Parathyroid adenoma (tissue), 2 donors: ENCODE data around the gene RPS19BP1.

ENCODE experiments used
- H2AFZ ChIP-seq: fragments of 300-600 bp; sonication (generic); one replicate; pipeline ENCODE4 v1.7.0; 2017; ENCODE audit warnings: antibody characterized with exemption, mild to moderate bottlenecking
- H3K27ac ChIP-seq: fragments of 300-600 bp; sonication (generic); one replicate; pipeline ENCODE4 v1.7.0; 2017
- H3K27me3 ChIP-seq: fragments of 300-600 bp; sonication (generic); one replicate; pipeline ENCODE4 v1.7.0; 2017; ENCODE audit warnings: low read length; ENCODE audit not compliant: control insufficient read depth, insufficient read depth
- H3K36me3 ChIP-seq: fragments of 300-600 bp; sonication (generic); one replicate; pipeline ENCODE4 v1.7.0; 2017; ENCODE audit warnings: low read length; ENCODE audit not compliant: control insufficient read depth, insufficient read depth
- H3K4me1 ChIP-seq: fragments of 300-600 bp; sonication (generic); one replicate; pipeline ENCODE4 v1.7.0; 2017; ENCODE audit warnings: control low read depth
- H3K4me2 ChIP-seq: fragments of 300-600 bp; sonication (generic); one replicate; pipeline ENCODE4 v1.7.0; 2017; ENCODE audit warnings: low read length
- H3K4me3 ChIP-seq: fragments of 300-600 bp; sonication (generic); one replicate; pipeline ENCODE4 v1.7.0; 2017; ENCODE audit warnings: low read depth, low read length
- H3K79me2 ChIP-seq: fragments of 300-600 bp; sonication (generic); one replicate; pipeline ENCODE4 v1.7.0; 2017; ENCODE audit warnings: control low read depth
- H3K9ac ChIP-seq: fragments of 300-600 bp; sonication (generic); one replicate; pipeline ENCODE4 v1.7.0; 2017; ENCODE audit warnings: mild to moderate bottlenecking
- H3K9me3 ChIP-seq: fragments of 300-600 bp; sonication (generic); one replicate; pipeline ENCODE4 v1.7.0; 2017; ENCODE audit warnings: low read length; ENCODE audit not compliant: control insufficient read depth
- CTCF ChIP-seq: fragments of 300-600 bp; sonication (generic); IDR thresholded peaks from one replicate; pipeline ENCODE4 v1.7.0; 2017; ENCODE audit warnings: antibody characterized with exemption, mild to moderate bottlenecking
- donor health status: primary hyperparathyroidism.

Gene RPS19BP1

GRCh38 chr22:39567135-39567946 is 34.8 kb upstream of the RPS19BP1 start:
- Histone ChIP-seq H3K79me2 (no peaks in the 10 kb centered on the region), H3K9ac (no peak overlapping the region), H3K27me3 (no peaks in the 10 kb centered on the region), H2AFZ (no peak overlapping the region), H3K9me3 (no peaks in the 10 kb centered on the region), H3K4me1 (no peaks in the 10 kb centered on the region), H3K4me3 (no peak overlapping the region), H3K4me2 (no peak overlapping the region), H3K27ac (no peak overlapping the region), H3K36me3 (no peaks in the 10 kb centered on the region)
- no peak for TF ChIP-seq CTCF

GRCh38 chr22:39565414-39565944 is 32.9 kb upstream of the RPS19BP1 start:
- H3K27ac ChIP-seq, result no peak overlapping the region
- no peak overlapping the region for H3K9ac ChIP-seq
- H3K79me2 ChIP-seq, result no peaks in the 10 kb centered on the region
- no peak overlapping the region for H2AFZ ChIP-seq
- no peak overlapping the region for H3K4me2 ChIP-seq
- no peak overlapping the region for H3K4me3 ChIP-seq
- TF ChIP-seq CTCF, result no peak
- no peaks in the 10 kb centered on the region for H3K27me3 ChIP-seq
- H3K36me3 ChIP-seq, result no peaks in the 10 kb centered on the region
- no peaks in the 10 kb centered on the region for H3K9me3 ChIP-seq
- H3K4me1 ChIP-seq, result no peaks in the 10 kb centered on the region

GRCh38 chr22:39563571-39564428 is 31.3 kb upstream of the RPS19BP1 start:
- Histone ChIP-seq H2AFZ (no peak overlapping the region), H3K27ac (no peak overlapping the region), H3K27me3 (no peaks in the 10 kb centered on the region), H3K36me3 (no peaks in the 10 kb centered on the region), H3K79me2 (no peaks in the 10 kb centered on the region), H3K9me3 (no peaks in the 10 kb centered on the region), H3K4me2 (no peak overlapping the region), H3K9ac (no peak overlapping the region), H3K4me1 (no peaks in the 10 kb centered on the region), H3K4me3 (no peak overlapping the region)
- no peak for TF ChIP-seq CTCF

- Histone ChIP-seq H3K4me3 (no peak overlapping the region), H2AFZ (no peak overlapping the region), H3K4me1 (no peaks in the 10 kb centered on the region), H3K27me3 (no peaks in the 10 kb centered on the region), H3K36me3 (no peaks in the 10 kb centered on the region), H3K79me2 (no peaks in the 10 kb centered on the region), H3K4me2 (no peak overlapping the region), H3K27ac (no peak overlapping the region), H3K9me3 (no peaks in the 10 kb centered on the region), H3K9ac (no peak overlapping the region)
- no peak for TF ChIP-seq CTCF
Measured at GRCh38 chr22:39562839-39563489, 30.4 kb upstream of the RPS19BP1 start.
